Colon (tissue), 2 donors: ENCODE data around the gene INTS7.
A peak's percentile ranks its signal among the peaks of the same experiment; 100 is the strongest.

Experiments used
- FAIRE-seq: peaks from 2 replicates; lab custom pipeline; 2012; peaks lifted over from hg19 to GRCh38; lab: Jason Lieb, UNC
- donor health status: control.
- donor health status: control.

The INTS7 gene, protein sequence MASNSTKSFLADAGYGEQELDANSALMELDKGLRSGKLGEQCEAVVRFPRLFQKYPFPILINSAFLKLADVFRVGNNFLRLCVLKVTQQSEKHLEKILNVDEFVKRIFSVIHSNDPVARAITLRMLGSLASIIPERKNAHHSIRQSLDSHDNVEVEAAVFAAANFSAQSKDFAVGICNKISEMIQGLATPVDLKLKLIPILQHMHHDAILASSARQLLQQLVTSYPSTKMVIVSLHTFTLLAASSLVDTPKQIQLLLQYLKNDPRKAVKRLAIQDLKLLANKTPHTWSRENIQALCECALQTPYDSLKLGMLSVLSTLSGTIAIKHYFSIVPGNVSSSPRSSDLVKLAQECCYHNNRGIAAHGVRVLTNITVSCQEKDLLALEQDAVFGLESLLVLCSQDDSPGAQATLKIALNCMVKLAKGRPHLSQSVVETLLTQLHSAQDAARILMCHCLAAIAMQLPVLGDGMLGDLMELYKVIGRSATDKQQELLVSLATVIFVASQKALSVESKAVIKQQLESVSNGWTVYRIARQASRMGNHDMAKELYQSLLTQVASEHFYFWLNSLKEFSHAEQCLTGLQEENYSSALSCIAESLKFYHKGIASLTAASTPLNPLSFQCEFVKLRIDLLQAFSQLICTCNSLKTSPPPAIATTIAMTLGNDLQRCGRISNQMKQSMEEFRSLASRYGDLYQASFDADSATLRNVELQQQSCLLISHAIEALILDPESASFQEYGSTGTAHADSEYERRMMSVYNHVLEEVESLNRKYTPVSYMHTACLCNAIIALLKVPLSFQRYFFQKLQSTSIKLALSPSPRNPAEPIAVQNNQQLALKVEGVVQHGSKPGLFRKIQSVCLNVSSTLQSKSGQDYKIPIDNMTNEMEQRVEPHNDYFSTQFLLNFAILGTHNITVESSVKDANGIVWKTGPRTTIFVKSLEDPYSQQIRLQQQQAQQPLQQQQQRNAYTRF

DNA sequence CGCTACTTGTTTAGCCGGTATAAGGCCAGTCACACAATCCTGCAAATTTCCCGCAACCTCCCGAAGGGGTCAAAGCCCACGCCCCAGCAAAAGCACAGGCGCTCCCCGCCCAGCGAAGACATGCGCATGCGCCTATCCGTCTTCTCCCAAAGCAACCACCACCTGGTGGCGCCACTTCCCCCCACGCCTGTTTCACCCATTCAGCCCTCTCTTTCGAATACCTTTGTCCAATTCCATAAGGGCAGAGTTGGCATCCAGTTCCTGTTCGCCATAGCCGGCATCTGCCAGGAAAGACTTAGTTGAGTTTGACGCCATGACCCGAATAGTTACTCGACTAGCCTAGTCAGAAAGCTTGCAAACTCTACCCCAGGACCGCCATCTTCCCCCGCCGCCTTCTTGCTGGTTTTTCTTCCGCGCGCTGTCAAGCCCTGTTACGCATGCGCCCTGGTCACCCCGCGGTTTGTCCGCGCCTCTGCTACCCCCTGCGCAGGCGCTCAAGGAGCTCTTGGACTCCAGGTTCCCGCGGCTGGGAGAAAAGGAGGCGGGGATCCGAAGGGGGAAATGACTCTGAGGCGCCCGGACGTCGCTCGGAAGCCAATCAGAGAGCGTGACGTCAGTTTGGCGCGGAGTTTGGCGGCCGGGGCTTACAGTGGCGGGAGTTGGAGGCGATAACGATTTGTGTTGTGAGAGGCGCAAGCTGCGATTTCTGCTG, at the start of gene INTS7, which contains the start of gene DTL:
Gene INTS7, minus strand, starts transcription at position 435 of the 712 bp plus-strand sequence. Its CDS starts 120 bp downstream, at position 315.
Gene DTL, plus strand, starts transcription at position 626 of the 712 bp plus-strand sequence. CDS start 143 bp downstream, outside the sequence.
- FAIRE-seq: peak; percentile 45

DNA sequence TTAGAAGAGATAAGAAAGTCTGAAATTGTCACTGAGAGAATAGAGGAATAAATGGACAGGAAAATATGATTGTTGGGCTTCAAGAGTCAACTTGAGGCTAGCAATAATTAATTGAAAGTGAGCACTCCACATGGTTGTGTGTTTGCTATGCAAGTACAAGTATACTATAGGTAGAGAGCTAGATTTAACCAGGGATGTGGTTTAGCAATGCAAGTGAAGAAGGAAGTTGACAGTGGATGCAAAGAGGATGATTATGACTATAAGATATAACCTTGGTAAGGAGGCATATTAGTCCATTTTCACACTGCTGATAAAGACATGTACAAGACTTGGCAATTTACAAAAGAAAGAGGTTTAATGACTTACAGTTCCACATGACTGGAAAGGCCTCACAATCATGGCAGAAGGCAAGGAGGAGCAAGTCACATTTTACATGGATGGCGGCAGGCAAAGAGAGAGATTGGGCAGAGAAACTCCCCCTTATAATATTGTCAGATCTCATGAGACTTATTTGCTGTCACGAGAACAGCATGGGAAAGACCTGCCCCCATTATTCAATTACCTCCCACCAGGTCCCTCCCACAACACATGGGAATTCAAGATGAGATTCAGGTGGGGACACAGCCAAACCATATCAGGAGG, 47.5 kb upstream of the INTS7 start:
- FAIRE-seq: no peak

DNA sequence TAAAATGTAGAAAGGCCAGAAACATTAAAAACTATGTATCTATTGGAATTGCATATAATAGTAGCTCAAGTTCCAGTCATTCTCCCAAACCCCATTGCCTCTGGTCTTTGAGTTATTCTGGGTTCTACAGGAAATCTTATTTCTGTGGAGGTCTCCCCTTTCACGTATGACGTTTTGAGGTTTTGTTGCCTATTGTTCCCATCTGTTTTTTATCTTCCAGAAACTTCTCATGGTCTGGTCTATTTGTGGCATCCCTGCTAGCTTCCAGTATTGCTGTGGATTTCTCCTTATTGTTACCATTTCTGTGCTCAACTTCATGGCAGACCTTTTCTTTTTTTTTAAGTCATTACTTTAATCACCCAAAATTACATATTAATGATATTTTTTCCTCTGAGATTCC, 43.5 kb upstream of the INTS7 start:
- no peak for FAIRE-seq

DNA sequence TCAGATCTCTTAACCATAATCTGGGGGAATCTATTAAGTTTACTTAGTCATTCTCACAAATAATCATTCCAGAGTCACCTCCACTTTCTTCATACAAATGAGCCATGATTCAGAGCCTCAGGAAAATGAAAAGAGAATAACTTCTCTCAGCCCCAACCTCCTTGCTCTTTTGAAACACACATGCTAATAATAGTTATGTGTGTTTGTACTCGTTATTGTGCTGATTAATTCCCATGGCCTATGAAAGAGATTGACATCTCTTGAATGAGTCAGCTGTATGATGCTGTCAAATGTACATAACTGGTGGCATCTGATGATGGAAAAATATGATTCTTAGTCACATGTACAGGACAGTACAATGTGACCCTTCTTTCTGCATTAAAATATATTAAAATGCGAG, 41.7 kb upstream of the INTS7 start:
- no peak for FAIRE-seq

DNA sequence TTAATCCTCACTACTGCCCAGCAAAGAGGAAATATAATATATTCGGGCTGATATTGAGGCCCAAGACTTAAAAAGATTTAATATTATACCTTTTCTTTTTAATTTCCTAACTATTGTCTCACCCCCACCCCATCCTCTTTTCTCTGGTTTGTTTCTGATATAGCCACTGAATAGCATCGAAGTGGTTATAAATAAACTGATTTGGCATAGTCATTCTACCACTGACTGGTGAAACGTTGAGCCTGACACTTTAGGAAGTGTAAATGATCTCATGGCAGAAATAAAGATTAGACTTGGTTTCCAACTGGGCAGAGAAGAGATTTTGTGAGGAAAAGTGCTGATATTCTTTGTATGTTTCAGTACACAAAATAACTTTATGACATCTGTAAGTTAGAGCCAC, 39.5 kb upstream of the INTS7 start:
- FAIRE-seq: no peak

DNA sequence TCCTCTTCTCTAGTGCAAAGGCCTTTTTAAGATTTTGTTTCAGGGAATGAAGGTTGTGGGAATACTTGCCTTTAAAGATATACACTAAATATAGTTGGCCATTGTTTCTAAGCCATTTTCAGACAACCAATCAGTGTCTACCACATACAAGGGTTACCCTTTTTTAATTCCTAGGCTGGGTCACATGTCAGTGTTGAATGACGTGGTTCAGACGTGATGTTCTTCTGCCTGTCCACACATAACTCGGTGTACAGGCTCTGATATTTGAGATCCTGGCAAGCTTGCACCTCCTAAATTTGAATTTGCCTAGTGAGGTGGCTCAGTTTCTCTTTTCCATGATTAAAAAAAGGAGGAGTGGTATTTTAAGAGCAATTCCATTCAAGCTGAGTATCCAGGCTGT, 39.0 kb upstream of the INTS7 start:
- FAIRE-seq: no peak

DNA sequence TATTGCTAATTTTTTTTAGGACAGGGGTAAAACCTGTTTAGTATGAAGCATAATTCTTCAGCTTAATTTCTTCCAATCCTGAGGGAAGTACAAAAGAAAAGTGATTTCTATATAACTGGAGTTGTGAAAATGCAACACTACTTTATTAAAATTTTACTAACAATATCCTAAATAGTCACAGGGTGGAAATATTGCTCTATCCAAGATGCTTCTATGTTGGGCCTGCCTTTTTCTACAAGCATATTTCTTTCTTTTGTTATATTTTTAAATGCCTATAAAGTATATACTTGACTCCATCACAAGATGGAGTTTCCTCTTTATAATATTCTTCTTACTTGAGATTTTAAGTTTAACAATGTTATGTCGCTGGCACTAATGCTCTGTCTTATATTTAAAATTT, 38.1 kb upstream of the INTS7 start:
- peak; percentile 60 for FAIRE-seq

DNA sequence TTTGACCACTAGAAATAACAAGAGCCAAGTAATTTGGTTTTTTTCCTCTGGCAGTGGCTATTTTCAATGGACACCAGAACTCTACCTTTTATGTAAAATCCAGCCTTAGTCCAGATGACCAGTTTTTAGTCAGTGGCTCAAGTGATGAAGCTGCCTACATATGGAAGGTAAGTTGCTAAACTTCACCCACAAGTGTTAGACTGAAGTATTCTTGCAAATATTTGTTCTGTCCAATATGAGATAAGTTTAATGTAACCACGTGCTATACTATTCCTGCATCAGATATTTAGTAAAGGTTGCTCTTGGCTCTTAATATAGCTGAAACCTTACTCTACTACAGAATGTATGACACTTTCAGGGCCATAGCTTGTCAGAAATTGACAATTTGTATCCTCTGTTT, 36.7 kb upstream of the INTS7 start:
- FAIRE-seq: no peak

DNA sequence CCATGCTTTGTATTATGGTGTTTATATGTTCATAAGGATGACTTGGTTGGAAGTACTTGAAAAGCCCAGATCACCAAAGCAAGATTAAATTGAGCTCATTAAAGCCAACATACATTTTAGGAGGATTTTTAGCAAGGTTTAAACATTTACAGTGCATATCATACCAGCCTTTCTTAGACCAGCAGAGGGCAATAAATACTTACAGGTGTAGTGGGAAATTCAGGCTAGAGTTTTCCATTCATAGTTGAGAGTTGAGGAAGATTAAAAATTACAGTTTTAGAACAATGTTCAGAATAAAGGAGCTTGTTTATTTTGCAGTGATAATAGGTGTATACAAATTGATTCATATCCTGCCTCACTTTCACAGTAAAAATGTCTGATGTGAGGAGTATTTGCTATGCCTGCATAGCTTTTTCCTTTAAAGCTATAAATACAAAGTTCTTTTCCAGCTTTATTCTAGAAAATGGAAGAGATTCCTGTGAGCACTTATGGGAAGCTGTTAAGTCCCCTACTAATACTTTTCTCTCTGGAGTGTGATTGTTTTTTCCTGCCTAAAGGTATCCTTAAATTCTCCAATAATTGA, 35.5 kb upstream of the INTS7 start:
- peak; percentile 75 for FAIRE-seq

DNA sequence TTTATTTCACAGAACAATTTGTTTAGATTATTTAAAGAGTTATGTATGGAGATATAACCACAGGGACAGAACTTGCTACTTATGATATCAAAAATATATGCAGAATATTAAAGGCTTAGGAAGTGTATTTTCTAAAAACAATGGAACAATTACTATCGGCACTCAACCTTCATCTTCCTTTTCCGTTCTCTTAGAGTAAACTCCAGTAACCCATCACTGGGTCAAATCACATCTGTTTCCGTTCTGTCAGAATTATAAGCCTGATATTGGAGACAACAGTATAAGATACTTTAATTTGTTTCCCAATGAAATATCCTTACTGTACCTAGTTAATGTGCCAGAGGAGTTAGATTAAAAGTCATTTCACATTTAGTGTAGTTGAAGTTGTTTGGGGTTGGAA, 32.4 kb upstream of the INTS7 start:
- FAIRE-seq: no peak

DNA sequence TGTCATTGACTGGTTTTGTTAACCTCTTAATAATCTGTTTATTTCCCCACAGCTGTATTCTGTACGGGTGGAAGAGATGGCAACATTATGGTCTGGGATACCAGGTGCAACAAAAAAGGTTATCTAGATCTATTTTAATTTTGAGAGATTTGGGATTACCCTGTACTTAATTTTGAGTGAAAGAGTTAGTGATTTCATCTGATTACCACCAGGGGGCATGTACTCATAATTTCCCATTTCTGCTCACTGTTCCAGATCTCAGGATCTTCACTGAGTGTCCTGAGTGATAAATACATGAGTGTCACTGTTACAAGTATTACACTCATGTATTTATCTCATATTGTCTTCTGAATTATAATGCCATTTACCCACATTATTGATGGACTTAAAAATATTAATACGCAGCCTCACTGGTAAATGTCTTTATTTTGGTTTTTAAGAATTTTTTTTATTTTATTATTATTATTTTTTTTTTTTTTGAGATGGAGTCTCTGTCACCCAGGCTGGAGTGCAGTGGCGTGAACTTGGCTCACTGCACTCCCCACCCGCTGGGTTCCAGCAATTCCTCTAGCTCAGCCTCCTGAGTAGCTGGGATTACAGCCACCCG, 27.6 kb upstream of the INTS7 start:
- FAIRE-seq: no peak

DNA sequence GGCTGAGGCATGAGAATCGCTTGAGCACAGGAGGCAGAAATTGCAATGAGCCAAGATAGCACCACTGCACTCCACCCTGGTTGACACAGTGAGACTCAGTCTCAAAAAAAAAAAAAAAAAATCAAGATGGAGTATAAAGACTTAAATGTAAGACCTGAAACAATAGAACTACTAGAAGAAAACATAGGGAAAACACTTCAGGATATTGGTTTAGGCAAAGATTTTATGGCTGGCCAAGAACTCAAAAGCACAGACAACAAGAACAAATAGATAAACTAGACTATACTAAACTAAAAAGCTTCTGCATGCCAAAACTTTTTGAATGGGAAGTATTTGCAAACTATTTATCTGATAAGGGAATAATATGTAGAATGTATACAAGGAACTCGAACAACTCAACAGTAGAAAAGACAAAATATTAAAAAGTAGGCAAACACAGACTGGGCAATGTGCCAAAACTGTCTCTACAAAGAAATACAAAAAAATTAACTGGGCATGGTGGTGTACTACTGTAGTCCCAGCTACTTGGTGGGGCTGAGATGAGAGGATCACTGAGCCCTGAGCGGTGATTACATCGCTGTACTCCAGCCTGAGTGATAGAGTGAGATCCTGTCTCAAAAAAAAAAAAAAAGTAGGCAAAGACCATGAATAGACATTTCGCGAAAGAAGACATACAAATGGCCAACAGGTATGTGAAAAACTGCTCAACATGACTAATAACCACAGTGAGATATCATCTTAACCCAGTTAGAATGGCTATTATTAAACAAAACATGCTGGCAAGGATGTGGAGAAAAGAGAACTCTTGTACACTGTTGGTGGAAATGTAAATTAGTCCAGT, 25.5 kb upstream of the INTS7 start:
- FAIRE-seq: no peak

DNA sequence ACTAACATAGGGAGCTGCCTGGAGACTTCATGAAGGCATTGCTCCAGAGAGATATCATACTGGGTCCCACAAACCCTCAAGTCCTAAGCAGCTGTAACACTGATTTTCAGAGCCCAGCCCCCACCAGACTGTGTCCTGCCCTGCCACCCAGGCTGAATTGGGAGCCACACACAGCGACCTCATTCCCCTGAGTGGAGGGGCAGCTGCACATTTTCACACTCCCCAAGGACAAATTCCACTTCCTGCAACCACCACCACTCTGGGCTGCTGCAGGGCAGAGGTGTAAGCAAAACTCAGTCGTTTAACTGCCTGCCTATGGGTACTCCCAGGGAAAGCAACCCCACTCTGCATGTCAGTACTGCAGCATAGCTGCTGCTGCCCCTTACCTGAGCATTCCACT, 20.0 kb upstream of the INTS7 start:
- FAIRE-seq: no peak

DNA sequence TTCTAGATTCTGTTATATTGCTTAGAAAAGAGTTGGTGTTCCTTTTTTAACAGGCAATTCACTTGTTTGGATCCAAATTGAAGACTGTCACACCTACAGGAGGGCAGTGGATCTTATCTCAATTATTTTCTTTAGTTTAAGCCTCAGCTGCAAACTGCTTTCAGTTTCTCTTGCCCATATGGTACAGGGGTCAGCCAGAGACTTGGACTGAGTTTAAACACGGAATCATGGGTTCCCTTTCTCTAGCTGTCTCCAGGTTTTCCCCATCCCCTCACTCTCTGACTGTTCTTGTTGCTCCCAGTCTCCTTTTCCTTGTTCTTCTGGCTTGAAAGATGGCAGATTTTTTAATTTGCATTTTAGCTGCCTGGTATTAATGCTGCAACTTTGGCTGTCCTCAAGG, 18.6 kb upstream of the INTS7 start:
- FAIRE-seq: no peak

DNA sequence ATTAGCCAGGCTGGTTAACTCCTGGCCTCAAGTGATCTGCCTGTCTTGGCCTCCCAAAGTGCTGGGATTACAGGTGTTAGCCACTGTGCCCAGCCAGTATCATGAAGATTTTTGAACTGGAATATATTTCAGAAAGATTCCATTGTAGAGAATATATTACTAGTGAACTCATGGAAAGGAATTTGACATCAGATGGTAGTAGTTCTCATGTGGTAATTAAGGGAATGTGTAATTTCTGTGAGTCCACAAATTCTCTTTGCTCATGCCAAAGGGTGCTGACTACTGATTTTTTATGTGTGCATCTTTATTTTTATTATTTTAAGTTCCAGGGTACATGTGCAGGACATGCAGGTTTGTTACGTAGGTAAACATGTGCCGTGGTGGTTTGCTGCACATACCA, 10.6 kb upstream of the INTS7 start:
- no peak for FAIRE-seq

DNA sequence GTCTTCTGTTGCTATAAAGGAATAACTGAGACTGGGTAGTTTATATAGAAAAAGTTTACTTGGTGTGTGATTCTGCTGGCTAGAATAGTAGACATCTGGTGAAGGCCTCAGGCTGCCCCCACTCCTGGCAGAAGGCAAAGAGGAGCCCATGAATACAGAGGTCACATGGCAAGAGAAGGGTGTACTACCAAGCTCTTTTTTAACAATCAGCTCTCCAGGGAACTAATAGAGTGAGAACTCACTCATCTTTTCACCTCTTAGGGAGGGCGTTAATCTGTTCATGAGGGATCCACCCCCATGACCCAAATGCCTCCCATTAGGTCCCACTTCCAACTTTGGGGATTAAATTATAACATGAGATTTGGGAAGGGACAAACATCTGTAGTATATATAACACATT, 9.5 kb upstream of the INTS7 start:
- FAIRE-seq: no peak

DNA sequence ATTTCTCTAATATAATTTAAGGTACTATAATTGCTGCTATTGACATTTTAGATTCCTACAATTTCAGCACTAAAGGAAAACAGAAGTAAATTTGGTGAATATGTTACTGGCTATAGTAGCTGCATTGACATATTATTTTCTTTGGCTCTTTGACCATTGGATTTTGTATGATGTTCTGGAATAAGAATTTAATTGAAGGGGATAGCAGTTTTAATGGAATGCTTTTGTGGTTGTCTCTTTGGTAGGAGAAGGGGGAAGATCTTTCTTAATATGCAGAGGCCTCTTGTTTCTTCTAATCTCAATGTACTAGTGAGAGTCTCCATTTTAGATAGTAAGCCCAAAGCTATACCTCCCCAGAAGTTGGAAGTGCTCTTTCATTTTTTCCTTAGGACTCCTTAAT, 7.1 kb upstream of the INTS7 start:
- FAIRE-seq: no peak

DNA sequence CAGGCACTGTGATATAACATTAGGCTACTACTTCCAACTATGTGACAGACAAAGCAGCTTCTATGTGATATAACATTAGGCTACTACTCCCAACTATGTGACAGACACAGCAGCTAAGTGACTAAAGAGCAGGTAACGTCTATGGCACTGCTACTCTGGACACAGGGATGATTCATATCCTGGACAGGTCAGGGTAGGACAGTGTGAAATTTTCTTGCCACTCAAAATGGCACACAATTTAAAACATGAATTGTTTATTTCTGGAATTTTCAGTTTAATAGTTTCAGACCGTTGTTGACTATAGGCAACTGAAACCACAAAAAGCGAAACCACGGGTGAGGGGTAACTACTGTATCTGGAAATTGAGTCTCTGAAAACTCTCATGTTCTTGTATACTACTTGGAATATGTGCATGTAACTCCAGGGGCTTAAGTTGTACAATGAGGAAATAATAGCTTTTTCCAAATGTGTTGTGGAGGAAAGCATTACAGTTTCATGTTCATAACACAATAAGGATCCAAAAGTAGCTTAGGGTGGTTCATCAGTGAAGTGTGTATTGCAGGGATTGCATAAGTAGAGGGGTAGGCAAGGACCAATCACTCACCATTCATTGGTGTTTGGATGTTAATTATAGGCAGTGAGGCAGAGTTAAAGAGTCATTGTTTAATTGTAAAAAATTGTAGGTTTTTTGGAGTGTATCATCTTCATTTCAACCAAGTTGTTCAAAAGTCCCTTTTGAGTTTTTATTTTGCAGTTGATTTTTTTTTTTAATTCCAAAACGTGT, 5.5 kb upstream of the INTS7 start:
- no peak for FAIRE-seq

DNA sequence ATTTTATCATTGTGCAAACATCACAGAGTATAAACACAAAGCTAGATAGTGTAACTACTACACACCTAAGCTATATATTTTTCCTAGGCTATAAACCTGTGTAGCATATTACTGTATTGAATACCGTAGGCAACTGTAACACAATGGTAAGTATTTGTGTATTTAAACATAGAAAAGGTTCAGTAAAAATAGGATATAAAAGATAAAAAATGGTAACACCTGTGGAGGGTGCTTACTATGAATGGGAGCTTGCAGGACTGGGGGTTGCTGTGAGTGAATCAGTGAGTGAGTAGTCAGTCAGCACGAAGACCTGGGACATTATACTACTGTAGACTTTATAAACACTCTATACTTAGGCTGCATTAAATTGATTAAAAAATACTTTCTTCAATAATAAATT, 4.3 kb upstream of the INTS7 start:
- FAIRE-seq: no peak
